ENCODE measurements around the gene TPGS1. TPM values are rescaled to one million over a fixed set of nuclear protein-coding genes. Genes with fewer than 3 reads are reported as not detected.

TPGS1 gene
- total RNA-seq, 2 donors from 2014 or later, result 34.5 to 62.0 TPM

DNA sequence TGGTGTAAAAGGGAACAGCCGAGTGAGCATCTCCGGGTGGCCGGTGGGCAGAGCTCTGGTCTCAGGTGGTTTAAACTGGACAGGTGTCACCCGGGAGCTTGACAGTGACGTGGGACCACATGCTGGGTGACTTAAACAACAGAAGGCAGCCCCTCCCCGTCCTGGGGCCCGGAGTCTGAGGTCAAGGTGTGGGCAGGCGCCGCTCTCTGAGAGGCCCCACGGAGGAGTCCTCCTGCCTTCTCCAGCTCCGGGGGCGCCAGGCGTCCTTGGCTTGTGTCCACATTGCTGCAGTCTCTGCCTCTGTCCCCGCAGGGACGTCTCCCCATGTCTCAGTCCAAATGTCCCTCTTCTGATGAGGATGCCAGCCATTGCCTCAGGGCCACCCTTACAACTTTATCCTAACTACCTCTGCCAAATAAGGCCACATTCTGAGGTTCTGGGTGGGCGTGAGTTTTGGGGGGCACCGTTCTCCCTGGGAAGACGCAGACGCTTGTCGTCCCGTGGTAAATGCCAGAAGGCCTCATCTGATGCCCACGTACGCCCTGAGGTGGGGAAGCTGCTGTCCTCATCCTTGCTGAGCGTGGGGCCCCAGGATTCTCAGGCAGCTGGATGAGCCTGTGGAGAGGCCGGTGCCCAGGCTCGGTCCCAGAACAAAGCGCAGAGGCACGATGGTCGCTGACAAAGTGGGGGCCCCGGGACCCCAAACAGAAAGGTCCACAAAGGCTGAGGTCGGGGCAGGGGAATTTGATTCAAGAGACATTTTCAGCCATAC lies 49.5 kb downstream of the TPGS1 start:
- intact Hi-C loops (cut with DNase I), result no loop called here

DNA sequence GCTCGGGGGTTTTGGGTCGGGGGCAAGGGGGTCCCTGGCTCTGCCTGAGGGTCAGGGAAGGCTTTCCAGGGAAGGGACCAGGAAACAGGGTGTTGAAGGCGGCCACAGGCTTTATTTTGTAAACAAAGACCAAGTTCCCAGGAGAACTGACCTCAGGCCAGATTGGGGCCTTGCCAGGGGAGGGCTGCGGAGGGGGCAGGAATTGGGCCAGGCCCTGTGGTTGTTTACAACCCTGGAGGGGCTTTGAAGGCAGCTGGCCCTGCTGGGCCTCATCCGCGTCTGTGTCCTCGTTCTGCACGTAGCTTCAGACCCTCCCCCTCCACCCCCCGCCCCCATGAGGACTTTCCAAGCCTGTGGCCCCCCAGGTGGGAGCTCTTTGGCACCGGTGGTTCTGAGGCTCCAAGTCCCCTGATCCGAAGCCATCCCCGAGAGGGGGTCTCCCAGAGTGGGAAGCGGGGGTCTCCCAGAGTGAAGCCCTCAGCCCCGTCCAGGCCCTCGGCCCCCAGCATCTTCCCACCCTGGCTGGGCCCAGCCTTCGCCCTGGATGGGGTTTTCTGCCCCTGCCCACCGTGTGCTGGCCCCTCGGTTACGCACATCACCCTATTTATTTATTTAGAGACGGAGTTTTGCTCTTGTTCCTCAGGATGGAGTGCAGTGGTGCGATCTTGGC lies 51.6 kb downstream of the TPGS1 start:
- DNase-seq (no peak), ATAC-seq (no peak)
- TF ChIP-seq, protein P1, sequence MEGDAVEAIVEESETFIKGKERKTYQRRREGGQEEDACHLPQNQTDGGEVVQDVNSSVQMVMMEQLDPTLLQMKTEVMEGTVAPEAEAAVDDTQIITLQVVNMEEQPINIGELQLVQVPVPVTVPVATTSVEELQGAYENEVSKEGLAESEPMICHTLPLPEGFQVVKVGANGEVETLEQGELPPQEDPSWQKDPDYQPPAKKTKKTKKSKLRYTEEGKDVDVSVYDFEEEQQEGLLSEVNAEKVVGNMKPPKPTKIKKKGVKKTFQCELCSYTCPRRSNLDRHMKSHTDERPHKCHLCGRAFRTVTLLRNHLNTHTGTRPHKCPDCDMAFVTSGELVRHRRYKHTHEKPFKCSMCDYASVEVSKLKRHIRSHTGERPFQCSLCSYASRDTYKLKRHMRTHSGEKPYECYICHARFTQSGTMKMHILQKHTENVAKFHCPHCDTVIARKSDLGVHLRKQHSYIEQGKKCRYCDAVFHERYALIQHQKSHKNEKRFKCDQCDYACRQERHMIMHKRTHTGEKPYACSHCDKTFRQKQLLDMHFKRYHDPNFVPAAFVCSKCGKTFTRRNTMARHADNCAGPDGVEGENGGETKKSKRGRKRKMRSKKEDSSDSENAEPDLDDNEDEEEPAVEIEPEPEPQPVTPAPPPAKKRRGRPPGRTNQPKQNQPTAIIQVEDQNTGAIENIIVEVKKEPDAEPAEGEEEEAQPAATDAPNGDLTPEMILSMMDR (IDR thresholded peaks at IDR 0.05), result no peak
- TF ChIP-seq POLR2A (IDR thresholded peaks at IDR 0.05), result no peak
- Histone ChIP-seq H3K4me1 (no peaks in the 10 kb centered on the region), H3K4me3 (no peak overlapping the region), H3K27ac (no peak overlapping the region), H3K27me3 (no peaks in the 10 kb centered on the region), H3K9me3 (no peaks in the 10 kb centered on the region), H3K36me3 (replicated peaks in 1 of 2; ENCODE audit: insufficient read depth in 1 of 2, low read depth in 2 of 2) (no peaks in the 10 kb centered on the region)
- intact Hi-C loops (cut with DNase I), result no loop called here
- WGBS, 2 donors, result 54 to 67% methylated on average over 7 to 19 of the region's 21 CpGs

More for the DNA sequence above, 49.5 kb downstream of the TPGS1 start:
- Histone ChIP-seq H3K4me3 (no peak overlapping the region), H3K27ac (no peak overlapping the region), H3K4me1 (no peaks in the 10 kb centered on the region), H3K27me3 (no peaks in the 10 kb centered on the region), H3K36me3 (replicated peaks in 1 of 2; ENCODE audit: insufficient read depth in 1 of 2, low read depth in 2 of 2) (no peaks in the 10 kb centered on the region), H3K9me3 (no peaks in the 10 kb centered on the region)
- WGBS, 2 donors, result 57 to 66% methylated on average over 6 to 31 of the region's 31 CpGs
- no peak for ATAC-seq
- no peak for DNase-seq
- TF ChIP-seq POLR2A (IDR thresholded peaks at IDR 0.05), result no peak
- TF ChIP-seq, protein P1 (IDR thresholded peaks at IDR 0.05), result no peak

DNA sequence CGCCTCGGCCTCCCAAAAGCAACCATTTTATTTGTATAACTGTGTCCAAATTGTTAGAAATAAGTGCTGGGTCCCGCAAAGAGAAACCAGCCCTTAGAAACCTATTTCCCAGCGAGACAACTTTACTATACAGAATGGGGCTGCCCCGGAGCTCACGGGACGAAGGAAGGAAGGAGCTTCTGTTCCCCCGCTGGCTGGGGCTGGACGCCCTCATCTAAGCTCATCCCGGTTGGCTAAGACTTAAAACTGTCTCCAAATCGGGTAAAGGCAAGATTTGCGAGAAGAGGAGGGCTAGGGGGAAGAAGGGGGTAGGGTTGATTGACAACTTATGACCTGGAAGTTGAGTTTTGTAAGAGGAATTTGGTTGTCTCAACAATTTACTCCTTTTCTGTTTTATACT lies 52.8 kb downstream of the TPGS1 start:
- intact Hi-C loops (cut with DNase I), result no loop called here

DNA sequence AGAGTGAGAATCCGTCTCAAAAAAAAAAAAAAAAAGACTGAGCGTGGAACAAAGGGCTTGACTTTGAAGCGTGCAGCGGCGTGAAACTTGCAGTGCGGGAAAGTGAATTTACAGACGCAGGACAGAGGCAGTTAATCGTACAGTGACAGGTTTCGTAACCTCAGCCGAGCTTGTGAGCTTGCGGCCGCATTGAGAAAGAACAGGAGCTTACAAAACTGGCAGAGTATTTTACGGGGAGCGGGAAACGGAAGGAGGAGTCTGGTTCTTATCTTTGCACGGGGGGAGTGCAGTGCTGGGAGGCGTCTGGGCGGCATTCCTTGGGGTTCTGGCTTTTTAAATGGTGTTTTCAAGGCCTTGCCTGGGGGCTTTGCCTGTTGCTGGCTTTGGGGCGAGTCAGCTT lies 59.1 kb downstream of the TPGS1 start:
- WGBS, 2 donors, result 56 to 93% methylated on average over 16 to 19 of the region's 19 CpGs
- Histone ChIP-seq H3K4me3 (no peak overlapping the region), H3K27ac (peak overlapping the region in 1 of 4 donors; percentile 37), H3K4me1 (peaks cover 7% of the 10 kb centered on the region), H3K36me3 (replicated peaks in 1 of 2; ENCODE audit: insufficient read depth in 1 of 2, low read depth in 2 of 2) (no peaks in the 10 kb centered on the region), H3K27me3 (no peaks in the 10 kb centered on the region), H3K9me3 (no peaks in the 10 kb centered on the region)
- intact Hi-C loops (cut with DNase I), result no loop called here
- ATAC-seq (no peak), DNase-seq (peak in 2 of 4 donors; percentile 36 to 52)
- TF ChIP-seq, protein P1 (IDR thresholded peaks at IDR 0.05), result no peak
- TF ChIP-seq POLR2A (IDR thresholded peaks at IDR 0.05), result no peak

More for the DNA sequence above, 52.8 kb downstream of the TPGS1 start:
- TF ChIP-seq, protein P1 (IDR thresholded peaks at IDR 0.05), result no peak
- no peak for TF ChIP-seq POLR2A (IDR thresholded peaks at IDR 0.05)
- H3K36me3 ChIP-seq (replicated peaks in 1 of 2; ENCODE audit: insufficient read depth in 1 of 2, low read depth in 2 of 2), result no peaks in the 10 kb centered on the region
- H3K4me3 ChIP-seq, result no peak overlapping the region
- DNase-seq (no peak), ATAC-seq (no peak)
- no peaks in the 10 kb centered on the region for H3K4me1 ChIP-seq
- 62 to 77% methylated on average over 9 to 12 of the region's 12 CpGs for WGBS, 2 donors
- no peak overlapping the region for H3K27ac ChIP-seq
- no peaks in the 10 kb centered on the region for H3K27me3 ChIP-seq
- no peaks in the 10 kb centered on the region for H3K9me3 ChIP-seq

Data from body of pancreas (tissue), 4 donors.